Stimulated activated CD4-positive, alpha-beta T cell treated with anti-CD3 and anti-CD28 coated beads, Interleukin-1b, Interleukin-23, amount 100 ng/mL, for 24 hours (primary cell): ENCODE data around the gene PFKFB2.

Experiments
- DNase-seq, 4 experiments: peaks; one replicate each; pipeline ENCODE4 v3.0.0-alpha.2; 2020; ENCODE audit warnings: low read depth in 4 of 4, low spot score in 1 of 4

PFKFB2 gene

GRCh38 chr1:207064561-207064960, 11.5 kb downstream of the PFKFB2 start:
- DNase-seq: no peak

GRCh38 chr1:207067185-207067584, 14.1 kb downstream of the PFKFB2 start:
- DNase-seq: no peak

GRCh38 chr1:207067665-207068064, 14.6 kb downstream of the PFKFB2 start:
- DNase-seq: no peak

GRCh38 chr1:207069061-207069460, 16.0 kb downstream of the PFKFB2 start:
- DNase-seq: no peak

GRCh38 chr1:207069858-207070506, 16.9 kb downstream of the PFKFB2 start:
- DNase-seq: no peak

DNA sequence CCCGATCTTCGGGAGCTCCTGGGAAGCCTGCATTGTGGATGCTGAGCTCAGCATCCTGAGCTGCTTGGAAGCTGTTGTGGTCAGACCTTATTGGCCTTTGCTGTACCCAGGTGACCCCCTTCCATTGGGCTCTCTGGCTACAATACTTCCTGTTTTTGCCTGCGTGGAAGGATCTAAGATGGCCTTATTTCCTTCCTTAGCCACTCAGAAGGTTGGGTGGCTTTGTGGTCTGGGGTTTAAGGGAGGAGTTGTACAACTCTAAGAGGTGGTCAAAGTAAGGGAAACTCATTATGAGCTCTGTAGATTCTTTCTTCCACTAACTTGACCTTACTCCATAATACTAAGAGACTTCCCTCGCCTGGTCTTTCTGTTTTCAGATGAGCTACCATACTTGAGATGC, 17.7 kb downstream of the PFKFB2 start:
- DNase-seq: no peak

DNA sequence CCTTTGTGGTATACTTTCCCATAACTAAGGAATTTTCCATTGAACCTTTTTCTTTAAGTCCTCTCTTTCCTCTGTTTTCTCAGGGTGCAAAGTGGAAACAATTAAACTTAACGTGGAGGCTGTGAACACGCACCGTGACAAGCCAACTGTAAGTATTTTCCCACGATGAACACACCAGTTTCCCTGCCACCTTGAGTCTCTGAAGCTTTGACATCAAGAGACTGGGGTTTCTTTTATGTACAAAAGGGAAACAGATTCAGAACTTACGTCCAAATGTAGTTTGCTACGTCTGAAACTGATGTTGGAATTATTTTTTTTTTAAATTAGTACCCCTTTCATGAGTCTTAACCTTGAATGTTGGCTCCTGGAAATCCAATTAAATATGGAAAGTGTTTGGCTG, 18.4 kb downstream of the PFKFB2 start:
- DNase-seq: no peak

- no peak for DNase-seq
These were observed 19.2 kb downstream of the PFKFB2 start for GRCh38 chr1:207072233-207072632.

- DNase-seq: no peak
These were observed 21.1 kb downstream of the PFKFB2 start for GRCh38 chr1:207073906-207074820.

DNA sequence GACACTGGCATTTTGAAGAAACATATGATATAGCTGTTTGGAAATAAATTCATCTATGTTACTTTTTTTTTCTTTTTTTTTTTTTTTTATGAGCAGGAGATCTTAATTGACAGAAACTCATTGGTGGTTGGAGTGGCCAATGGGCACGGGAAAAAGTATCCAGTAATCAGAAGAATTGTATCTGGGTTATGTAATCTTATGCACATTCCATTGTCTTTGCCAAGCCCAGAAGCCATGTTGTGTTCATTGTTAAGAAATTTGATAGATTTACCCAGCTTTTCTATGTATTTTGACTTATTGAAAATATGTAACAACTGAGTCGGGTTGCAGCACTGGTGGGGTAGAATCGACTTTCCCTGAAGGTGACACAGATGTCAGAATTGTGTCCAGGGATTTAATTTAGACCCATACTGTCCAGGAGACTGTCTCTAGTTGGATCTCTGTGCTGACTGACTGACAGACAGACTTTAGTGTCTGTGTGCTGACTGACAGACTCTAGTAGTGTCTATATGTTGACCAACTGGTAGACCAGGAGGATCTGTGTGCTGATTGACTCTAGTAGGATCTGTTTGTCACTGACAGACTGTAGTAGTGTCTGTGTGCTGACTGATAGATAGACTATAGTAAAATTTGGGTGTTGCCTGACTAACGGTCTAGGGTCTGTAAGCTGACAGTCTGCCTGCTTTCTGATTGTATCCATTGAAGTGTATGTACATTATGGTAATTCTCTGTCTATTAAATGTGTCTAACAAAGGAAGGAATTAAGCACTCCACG, 23.3 kb downstream of the PFKFB2 start:
- DNase-seq: no peak

DNA sequence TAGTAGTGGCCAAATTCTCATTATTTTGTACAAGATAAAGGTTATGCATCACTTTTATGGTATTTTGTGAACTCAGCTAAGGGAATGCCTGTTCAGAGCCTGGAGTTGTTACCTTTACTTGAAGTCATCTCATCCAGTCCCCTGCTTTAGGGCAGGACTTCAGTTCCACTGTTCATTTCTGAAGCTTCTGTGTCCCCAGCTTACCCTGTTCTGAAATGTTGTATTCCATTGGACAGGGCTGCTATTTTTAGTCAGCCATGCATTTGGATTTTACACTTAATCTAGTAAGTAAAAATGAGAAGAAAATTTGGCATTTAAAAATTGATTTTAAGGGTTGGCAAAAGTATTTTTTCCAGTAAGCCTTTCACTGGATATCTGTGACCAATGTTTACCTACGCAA, 23.9 kb downstream of the PFKFB2 start:
- no peak for DNase-seq

DNA sequence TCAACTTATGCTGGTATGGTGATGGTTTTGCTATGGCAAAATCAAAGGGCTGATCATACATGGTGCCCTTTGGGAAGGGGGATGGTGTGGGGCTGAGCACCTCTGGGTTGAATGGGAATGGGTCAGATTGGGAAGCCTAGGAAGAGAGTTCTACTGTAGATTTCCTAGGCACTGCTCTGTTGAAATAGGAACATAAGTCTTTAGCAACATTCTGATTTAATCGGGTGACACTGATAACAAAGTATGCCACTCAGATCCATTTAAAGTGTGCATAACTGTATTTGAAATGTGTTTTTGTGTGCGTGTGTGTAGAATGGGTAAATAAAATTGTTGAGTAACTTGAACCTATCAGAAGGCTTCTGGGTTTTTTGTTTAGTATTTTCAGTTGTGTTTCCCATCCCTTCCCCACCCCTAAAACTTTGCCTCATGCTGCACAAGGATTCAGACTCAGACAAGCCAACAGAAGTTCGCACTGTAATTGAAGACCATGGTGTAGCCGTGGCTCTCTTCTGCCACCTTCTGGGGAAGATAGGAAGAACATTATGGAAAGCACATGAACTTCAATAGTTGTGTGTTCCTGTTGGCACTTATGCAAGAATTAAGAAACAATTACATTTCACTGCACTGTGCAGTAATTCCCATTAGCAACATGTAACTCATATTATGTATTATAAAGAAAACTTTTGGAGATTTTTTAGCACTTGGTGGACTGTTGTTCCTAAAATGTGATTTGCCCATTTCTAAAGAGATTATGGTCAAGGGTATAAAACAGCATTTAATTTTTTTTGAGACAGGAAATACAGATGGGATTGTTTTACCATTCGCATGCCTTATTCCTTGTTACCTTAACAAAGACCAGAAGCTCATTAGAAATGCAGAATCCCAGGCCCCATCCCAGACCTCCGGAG, 24.6 kb downstream of the PFKFB2 start:
- peak in 3 of 4 experiments; percentile 34 to 45 (median 41) for DNase-seq

DNA sequence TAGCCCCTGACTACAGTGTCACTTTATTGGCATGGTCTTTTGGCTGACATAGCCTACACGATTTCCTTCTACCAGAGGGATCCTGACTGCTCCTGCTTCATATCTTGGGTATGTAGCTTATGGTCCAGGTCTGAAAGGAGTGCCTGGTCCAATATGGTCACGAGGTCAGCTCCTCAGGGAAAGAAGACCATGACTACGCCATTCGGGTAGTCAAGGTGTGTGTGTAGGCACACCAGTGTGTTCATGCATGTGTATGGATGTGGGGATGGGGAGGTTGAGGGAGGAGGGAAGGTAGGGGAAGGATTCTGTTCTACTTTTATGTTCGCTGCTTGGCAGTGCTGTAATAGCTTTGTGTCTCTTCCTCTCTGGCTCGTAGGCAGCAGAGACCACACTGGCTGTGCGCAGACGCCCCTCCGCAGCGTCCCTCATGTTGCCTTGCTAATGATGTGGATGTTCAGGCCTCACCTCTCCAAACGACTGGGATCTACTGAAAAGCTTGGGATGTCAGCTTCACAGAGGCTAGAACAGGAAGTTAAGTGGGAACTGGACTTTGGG, 25.6 kb downstream of the PFKFB2 start:
- DNase-seq: no peak

GRCh38 chr1:207079706-207080241, 26.7 kb downstream of the PFKFB2 start:
- DNase-seq: no peak

- no peak for DNase-seq
These were observed 28.0 kb downstream of the PFKFB2 start for GRCh38 chr1:207081088-207081487.

DNA sequence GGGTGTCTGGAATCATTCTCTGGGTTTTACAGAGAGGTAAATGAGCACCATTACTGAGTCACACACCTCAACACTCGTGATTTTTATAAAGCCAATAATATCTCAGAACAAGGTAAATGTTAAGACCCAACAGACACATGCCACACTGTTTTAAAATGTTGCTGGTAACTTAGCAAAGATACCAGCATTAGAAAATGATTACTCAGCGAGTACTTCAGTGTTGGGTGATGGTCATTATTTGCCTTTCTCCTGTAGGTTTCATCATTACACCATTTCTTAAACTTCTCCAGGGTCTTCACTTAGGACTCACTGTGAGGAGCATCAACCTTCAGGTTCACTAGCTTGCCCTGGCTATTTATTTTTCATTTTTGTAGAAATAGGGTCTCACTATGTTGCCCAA, 28.7 kb downstream of the PFKFB2 start:
- no peak for DNase-seq

- no peak for DNase-seq
These were observed 31.2 kb downstream of the PFKFB2 start for GRCh38 chr1:207084232-207084631.

- DNase-seq: peak; percentile 16 to 30 (median 22)
These were observed 31.7 kb downstream of the PFKFB2 start for GRCh38 chr1:207084701-207085180.

- no peak for DNase-seq
These were observed 32.8 kb downstream of the PFKFB2 start for GRCh38 chr1:207085887-207086286.

- no peak for DNase-seq
These were observed 35.1 kb downstream of the PFKFB2 start for GRCh38 chr1:207088161-207088560.
